ENCODE data around the gene EID3.

The EID3 gene

GRCh38 chr12:104337030-104337558 lies 33.6 kb downstream of the EID3 start:
- DNase-seq (ENCODE audit: low read depth in 3 of 3): no peak

GRCh38 chr12:104339663-104340062 lies 36.1 kb downstream of the EID3 start:
- DNase-seq (ENCODE audit: low read depth in 3 of 3): no peak

GRCh38 chr12:104340177-104340576 lies 36.6 kb downstream of the EID3 start:
- no peak for DNase-seq (ENCODE audit: low read depth in 3 of 3)

- DNase-seq (ENCODE audit: low read depth in 3 of 3): no peak
Measured at GRCh38 chr12:104340925-104341611, 37.5 kb downstream of the EID3 start.

DNA sequence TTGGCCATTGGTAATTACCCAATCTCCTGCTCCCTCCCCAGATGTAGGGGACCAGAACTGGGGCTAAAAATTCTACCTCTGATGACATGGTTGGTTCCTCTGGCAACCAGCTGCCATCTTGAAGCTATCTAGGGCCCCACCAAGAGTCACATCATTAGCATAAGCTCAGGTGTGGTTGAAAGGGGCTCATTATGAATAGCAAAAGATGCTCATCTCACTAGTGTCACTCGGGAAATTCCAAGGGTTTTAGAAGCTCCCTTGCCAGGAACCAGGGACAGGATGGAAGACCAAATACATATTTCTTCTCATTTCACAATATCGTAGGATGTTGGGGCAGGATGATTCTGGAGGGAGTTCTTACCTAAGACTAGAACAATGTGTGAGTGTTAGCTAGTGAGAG lies 38.6 kb downstream of the EID3 start:
- no peak for DNase-seq (ENCODE audit: low read depth in 3 of 3)

DNA sequence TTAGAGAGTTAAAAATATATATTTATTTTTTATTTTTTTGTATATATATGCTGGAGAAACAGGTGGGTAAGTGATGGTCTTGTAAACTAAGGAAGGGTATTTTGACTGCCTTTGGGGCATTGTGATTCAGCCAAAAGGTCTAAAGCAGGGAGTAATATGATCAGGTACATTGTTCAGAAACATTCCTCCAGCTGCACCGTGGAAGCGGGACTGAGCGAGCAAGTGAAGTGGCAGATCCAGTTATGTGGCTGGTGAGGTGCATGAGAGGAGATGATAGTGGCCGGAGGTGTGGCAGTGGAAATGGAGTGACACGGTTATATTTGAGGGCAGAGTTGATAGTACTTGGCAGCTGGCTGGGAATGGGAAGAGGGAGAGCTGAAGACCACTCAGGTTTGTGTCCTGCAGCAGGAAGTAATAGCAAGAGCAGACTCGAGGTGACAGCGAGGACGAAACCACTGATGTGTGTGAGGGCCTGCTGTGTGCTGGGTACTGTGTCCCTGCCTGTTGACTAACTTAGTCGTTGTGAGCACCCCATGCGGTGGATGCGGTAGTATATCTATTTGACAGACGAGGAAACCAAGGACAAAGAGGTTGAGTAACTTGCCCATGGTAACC lies 39.2 kb downstream of the EID3 start:
- DNase-seq (ENCODE audit: low read depth in 3 of 3): no peak

DNA sequence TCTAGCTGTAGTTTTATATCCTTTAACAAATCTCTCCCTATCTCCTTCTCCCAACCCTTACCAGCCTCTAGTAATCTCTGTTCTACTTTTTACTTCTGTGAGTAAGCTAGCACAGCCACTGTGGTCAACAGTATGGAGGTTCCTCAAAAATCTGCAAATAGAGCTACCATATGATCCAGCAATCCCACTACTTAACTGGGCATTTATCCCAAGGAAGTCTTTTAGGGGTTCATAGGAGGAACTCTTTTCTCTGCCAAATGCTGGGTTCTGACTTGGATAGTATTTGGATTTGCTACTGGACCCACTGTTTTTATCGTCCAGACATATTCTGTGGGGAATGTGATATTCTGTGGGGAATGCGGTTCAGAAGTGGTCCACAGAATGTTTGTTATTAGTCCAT lies 41.1 kb downstream of the EID3 start:
- no peak for DNase-seq (ENCODE audit: low read depth in 3 of 3)

DNA sequence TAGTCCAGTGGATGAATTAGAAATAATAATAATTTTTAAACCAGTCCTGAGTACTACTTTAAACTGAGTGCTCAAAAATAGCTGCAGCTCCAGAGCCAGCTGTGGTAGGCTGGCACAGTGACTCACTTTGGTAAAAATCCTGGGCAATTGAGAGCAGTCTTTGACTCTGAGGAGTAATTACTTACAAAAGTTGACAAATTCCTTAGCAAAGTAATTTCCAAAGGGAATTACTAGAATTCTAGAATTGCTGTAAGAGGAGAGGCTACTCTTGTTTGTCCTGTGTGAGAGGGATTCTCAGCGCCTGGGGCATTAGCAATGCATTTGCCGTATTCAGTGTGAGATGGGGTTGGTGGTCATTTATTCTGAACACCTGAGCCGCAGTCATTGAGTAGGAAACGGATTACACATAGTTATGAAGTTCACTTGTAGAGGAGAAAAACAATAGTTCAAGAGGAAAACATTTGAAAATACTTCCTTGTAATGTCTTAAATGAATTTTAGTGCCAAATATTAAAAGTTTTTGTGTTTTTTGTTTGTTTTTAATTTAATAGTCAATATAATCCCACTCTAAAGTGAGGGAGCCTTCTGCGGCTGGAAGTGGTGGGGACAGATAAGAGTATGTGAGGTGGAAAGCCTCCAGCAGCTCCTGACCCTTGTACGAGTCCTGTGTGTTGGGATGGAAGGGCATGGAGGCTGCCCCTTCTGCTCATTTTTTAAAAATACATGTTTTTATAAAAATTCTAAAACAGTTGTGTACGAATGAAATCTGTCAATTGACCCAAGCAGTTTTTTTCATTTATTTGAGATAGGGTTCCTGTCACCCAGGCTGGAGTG lies 41.9 kb downstream of the EID3 start:
- no peak for DNase-seq (ENCODE audit: low read depth in 3 of 3)

DNA sequence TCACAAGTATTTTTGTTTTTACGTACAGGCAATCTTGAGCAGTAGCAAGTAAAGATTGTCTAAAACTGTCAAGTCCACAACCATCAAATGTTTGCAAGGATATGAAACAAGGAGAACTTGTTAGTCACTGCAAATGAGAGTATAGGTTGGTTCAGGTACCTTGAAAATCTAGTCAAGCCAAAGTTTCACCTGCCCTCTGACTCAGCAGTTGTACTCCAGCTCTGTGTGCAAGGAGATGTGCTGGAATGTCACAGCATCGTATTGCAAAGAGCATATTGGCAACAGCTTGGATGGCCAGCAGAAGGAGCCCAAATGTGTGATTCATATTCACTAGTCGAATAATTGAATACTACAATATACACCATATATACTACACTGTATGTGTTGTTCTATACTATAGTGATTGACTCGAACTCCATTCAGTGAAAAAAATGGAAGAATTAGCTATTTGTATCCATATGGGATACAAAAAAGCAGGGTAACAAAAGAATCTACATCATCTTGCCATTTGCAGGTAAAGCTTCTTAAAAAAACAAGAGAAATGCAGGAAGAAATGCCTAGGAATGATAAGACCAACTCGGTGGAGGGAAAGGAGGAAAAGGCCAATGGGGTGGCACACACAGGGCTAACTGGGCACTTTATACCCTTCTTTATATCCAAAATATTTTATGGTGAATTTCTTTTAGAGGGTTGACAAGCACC lies 44.0 kb downstream of the EID3 start:
- no peak for DNase-seq (ENCODE audit: low read depth in 3 of 3)

DNA sequence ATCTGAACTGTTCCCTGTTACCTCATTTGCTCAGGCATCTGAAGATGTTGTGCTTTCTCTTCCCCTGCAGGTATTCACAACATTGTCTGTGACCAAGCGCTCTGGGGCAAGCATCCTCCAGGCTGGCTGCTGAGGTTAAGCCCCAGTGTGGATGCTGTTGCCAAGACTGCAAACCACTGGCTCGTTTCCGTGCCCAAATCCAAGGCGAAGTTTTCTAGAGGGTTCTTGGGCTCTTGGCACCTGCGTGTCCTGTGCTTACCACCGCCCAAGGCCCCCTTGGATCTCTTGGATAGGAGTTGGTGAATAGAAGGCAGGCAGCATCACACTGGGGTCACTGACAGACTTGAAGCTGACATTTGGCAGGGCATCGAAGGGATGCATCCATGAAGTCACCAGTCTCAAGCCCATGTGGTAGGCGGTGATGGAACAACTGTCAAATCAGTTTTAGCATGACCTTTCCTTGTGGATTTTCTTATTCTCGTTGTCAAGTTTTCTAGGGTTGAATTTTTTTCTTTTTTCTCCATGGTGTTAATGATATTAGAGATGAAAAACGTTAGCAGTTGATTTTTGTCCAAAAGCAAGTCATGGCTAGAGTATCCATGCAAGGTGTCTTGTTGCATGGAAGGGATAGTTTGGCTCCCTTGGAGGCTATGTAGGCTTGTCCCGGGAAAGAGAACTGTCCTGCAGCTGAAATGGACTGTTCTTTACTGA lies 44.9 kb downstream of the EID3 start:
- DNase-seq (ENCODE audit: low read depth in 3 of 3): no peak

DNA sequence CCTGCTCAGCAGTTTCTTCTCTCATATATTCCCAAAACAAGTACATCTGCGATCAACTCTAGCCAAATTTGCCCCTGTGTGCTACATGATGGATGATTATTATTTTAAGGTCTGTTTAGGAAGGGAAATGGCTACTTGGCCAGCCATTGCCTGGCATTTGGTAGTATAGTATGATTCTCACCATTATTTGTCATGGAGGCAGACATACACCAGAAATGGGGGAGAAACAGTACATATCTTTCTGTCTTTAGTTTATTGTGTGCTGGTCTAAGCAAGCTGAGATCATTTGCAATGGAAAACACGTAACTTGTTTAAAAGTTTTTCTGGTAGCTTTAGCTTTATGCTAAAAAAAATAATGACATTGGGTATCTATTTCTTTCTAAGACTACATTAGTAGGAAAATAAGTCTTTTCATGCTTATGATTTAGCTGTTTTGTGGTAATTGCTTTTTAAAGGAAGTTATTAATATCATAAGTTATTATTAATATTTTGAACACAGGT lies 45.5 kb downstream of the EID3 start:
- no peak for DNase-seq (ENCODE audit: low read depth in 3 of 3)

GRCh38 chr12:104350211-104351056 lies 46.9 kb downstream of the EID3 start:
- no peak for DNase-seq (ENCODE audit: low read depth in 3 of 3)

- DNase-seq (ENCODE audit: low read depth in 3 of 3): no peak
Measured at GRCh38 chr12:104351057-104351983, 47.8 kb downstream of the EID3 start.

GRCh38 chr12:104352106-104352713 lies 48.7 kb downstream of the EID3 start:
- DNase-seq (ENCODE audit: low read depth in 3 of 3): no peak

- DNase-seq (ENCODE audit: low read depth in 3 of 3): no peak
Measured at GRCh38 chr12:104353012-104353981, 49.8 kb downstream of the EID3 start.

DNA sequence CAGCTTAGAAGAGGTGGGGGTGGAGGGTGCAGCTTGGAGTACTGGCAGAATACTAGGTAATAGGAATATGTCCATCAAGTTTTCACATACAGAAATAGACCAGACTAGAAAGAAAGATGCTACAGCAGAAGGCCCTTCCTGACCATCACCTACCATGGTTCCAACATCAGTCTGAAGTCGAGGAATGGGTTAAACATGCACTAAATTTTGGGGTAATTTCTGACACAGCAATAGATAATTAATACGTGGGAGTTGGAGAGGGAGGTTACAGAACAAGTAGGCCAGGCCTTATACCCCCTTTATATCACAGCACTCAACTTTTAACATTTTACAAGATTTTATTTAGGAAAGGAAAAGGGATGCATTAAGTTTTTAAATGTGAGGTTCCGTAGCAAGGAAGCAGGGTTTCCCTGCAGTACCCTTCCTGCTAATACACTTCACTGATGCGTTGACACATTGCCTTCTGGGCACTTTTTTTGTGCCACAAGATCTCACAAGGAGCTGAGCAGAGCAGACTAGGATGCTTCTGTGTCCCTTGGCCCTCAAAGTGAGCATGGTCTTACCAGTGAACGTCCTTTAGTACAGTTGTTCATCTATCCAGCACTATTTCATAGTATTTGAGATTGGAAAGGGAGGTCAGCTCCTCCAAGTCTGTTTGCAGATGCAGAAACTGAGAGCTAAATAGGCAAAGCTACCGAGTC lies 50.8 kb downstream of the EID3 start:
- no peak for DNase-seq (ENCODE audit: low read depth in 3 of 3)

All from stimulated activated CD4-positive, alpha-beta T cell treated with anti-CD3 and anti-CD28 coated beads, TNF-alpha, amount 100 ng/mL, for 4 hours (primary cell).